OCI-LY7 (cell line): ENCODE measurements around the gene ESPNL. TPM values are rescaled to one million over a fixed set of nuclear protein-coding genes. Genes with fewer than 3 reads are reported as not detected.

ENCODE experiments used
- BruUV-seq: library from RNA; stranded (reverse); fragments of 400-500 nt; replicated peaks from 2 replicates; lab custom pipeline; 2021; lab: Mats Ljungman, UMichigan
- CTCF ChIA-PET: fragments of 300-600 bp; sonication (Branson Sonifier 250); formaldehyde crosslinking; loops from one replicate; lab custom pipeline; 2022; ENCODE audit warnings: antibody characterized with exemption; ENCODE audit not compliant: unreplicated experiment; lab: Charles Lee
- POLR2A ChIA-PET: fragments of 300-600 bp; sonication (Branson Sonifier 250); formaldehyde crosslinking; loops from one replicate; lab custom pipeline; 2022; ENCODE audit warnings: antibody characterized with exemption; lab: Charles Lee
- DNase-seq: peaks from one replicate; pipeline ENCODE4 v3.0.0-alpha.2; 2015; ENCODE audit warnings: low spot score
- H2AFZ ChIP-seq: fragments of 200-600 bp; sonication (generic), shearing (Covaris generic); 2 replicates; pipeline ENCODE4 v1.6.1; 2014; ENCODE audit warnings: mild to moderate bottlenecking, antibody characterized with exemption, low read length, moderate library complexity
- H3K27ac ChIP-seq: fragments of 200-600 bp; sonication (generic); 2 replicates; pipeline ENCODE4 v1.5.1; 2014; ENCODE audit warnings: mixed run types, low read depth, mild to moderate bottlenecking, moderate library complexity, low read length, inconsistent platforms; ENCODE audit not compliant: poor library complexity, severe bottlenecking
- H3K36me3 ChIP-seq: fragments of 200-600 bp; sonication (generic); 2 replicates; pipeline ENCODE4 v1.6.1; 2014; ENCODE audit warnings: mild to moderate bottlenecking, antibody characterized with exemption, low read length, moderate library complexity, mixed read lengths; ENCODE audit not compliant: insufficient read depth
- H3K4me1 ChIP-seq: fragments of 200-600 bp; sonication (generic); 2 replicates; pipeline ENCODE4 v1.5.1; 2014; ENCODE audit warnings: mild to moderate bottlenecking, low read length; ENCODE audit not compliant: insufficient read depth, poor library complexity, severe bottlenecking
- H3K4me2 ChIP-seq: fragments of 200-600 bp; sonication (generic); 2 replicates; pipeline ENCODE4 v1.6.1; 2014; ENCODE audit warnings: mild to moderate bottlenecking, low read length
- H3K4me3 ChIP-seq: fragments of 200-600 bp; sonication (generic); 2 replicates; pipeline ENCODE4 v1.5.1; 2014; ENCODE audit warnings: mild to moderate bottlenecking, low read depth, low read length; ENCODE audit not compliant: poor library complexity, severe bottlenecking
- H3K79me2 ChIP-seq: fragments of 200-600 bp; sonication (generic); 2 replicates; pipeline ENCODE4 v1.6.1; 2016; ENCODE audit warnings: low read depth, mild to moderate bottlenecking, low read length, moderate library complexity, mixed read lengths; ENCODE audit not compliant: insufficient read depth
- H3K9me2 ChIP-seq: fragments of 200-600 bp; sonication (generic); 2 replicates; pipeline ENCODE4 v1.6.1; 2016; ENCODE audit warnings: mild to moderate bottlenecking, low read length, mixed read lengths; ENCODE audit not compliant: insufficient read depth
- H3K9me3 ChIP-seq: fragments of 200-600 bp; sonication (generic); 2 replicates; pipeline ENCODE4 v1.6.1; 2014; ENCODE audit warnings: mild to moderate bottlenecking, mixed run types, low read length, mixed read lengths
- H4K20me1 ChIP-seq: fragments of 200-600 bp; sonication (generic); 2 replicates; pipeline ENCODE4 v1.6.1; 2014; ENCODE audit warnings: mild to moderate bottlenecking, antibody characterized with exemption, low read length, moderate library complexity, mixed read lengths; ENCODE audit not compliant: insufficient read depth
- EZH2phosphoT487 ChIP-seq: fragments of 200-600 bp; sonication (generic); IDR thresholded peaks from 2 replicates; pipeline ENCODE4 v1.6.1; 2018; ENCODE audit warnings: low read depth, borderline replicate concordance, mild to moderate bottlenecking, mixed run types, antibody characterized with exemption, low read length, moderate library complexity, mixed read lengths
- intact Hi-C: fragments of 100-400 bp; cut with micrococcal nuclease; formaldehyde crosslinking; loops from one replicate; pipeline ENCODE4 v1.10.0; 2022; ENCODE audit not compliant: unreplicated experiment
- total RNA-seq, 2 experiments: library from RNA; depleted of rRNA in 1 of 2; stranded (reverse); fragments of >200 nt in 1 of 2; shearing (Covaris generic) in 1 of 2; gene quantifications; 2 replicates each; pipeline ENCODE4 v1.2.3, GENCODE V29; 2014 to 2022
- TF ChIP-seq, protein P1 (sequence below): fragments of 200-600 bp; sonication (generic); conservative IDR thresholded peaks from 2 replicates; pipeline ENCODE4 v1.5.1; 2014; ENCODE audit warnings: mild to moderate bottlenecking, antibody characterized with exemption, low read length, moderate library complexity, mixed read lengths

The ESPNL gene
- total RNA-seq, 2 experiments from 2014 or later, result 5.0 to 7.7 TPM

DNA sequence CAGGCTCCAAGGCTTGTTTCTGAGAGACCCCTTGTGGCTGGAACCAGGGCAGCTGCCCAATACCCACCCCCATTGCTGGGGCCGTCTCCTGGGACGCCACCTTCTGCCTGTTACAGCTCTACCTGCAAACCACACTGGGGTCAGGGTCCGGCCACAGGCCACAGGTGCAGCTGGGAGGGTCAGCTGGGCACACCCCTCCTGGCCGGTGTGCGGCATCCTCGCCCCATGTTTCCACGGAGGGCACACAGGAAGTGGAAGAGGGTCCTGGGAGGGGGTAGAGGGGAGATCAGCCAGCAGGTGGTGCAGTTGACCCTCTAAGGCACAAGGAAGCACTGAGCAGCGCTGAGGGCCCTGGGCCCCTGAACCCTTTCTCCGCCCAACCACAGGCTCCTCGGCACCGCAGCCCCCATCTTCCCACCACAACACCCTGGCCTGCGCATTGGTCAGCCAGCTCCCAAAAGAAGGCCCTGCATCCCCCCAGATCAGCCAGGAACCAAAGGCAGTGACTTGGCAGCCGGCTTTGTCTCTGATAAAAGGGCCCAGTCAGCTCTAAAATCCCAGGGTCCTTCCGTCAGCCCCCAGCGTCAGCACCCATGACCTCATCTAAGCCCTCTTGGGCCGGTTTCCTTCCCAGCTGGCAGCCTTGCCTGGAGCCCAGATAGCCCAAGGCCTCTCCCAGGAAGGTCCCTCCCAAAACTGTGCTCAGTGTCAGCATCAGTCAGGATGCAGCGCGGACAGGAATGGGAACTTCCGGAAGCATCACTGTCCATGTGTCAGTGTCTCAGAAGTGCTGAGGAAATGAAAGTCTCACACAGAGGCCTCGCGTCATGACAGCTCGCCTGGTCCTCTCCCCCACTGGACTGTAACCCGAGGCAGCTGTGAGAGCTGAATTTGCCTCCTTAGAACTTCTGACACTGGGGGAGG lies 60.3 kb downstream of the ESPNL start:
- Histone ChIP-seq H3K4me1 (peaks cover 21% of the 10 kb centered on the region), H4K20me1 (no peaks in the 10 kb centered on the region), H2AFZ (peak overlapping the region; percentile 83), H3K4me2 (peak overlapping the region; percentile 61), H3K9me2 (no peaks in the 10 kb centered on the region), H3K27ac (no peak overlapping the region), H3K79me2 (no peaks in the 10 kb centered on the region), H3K9me3 (no peaks in the 10 kb centered on the region), H3K4me3 (peak overlapping the region; percentile 64), H3K36me3 (no peaks in the 10 kb centered on the region)
- ChIA-PET CTCF (interaction anchor here (0.5 to 1.5 kb wide), 4 partner anchors 52 to 205 kb away, joined by 3 to 6 read pairs (median 3); no protein-coding TSS in a partner anchor), POLR2A (interaction anchor here (0.6 to 0.8 kb wide), 2 partner anchors 41 to 87 kb away, joined by 4 to 5 read pairs; no protein-coding TSS in a partner anchor)
- no TSS peak for BruUV-seq
- TF ChIP-seq, protein P1, sequence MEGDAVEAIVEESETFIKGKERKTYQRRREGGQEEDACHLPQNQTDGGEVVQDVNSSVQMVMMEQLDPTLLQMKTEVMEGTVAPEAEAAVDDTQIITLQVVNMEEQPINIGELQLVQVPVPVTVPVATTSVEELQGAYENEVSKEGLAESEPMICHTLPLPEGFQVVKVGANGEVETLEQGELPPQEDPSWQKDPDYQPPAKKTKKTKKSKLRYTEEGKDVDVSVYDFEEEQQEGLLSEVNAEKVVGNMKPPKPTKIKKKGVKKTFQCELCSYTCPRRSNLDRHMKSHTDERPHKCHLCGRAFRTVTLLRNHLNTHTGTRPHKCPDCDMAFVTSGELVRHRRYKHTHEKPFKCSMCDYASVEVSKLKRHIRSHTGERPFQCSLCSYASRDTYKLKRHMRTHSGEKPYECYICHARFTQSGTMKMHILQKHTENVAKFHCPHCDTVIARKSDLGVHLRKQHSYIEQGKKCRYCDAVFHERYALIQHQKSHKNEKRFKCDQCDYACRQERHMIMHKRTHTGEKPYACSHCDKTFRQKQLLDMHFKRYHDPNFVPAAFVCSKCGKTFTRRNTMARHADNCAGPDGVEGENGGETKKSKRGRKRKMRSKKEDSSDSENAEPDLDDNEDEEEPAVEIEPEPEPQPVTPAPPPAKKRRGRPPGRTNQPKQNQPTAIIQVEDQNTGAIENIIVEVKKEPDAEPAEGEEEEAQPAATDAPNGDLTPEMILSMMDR, result peak; percentile 88
- TF ChIP-seq EZH2phosphoT487, result no peak
- DNase-seq, result peak; percentile 74
- intact Hi-C loops, result loop anchor here (1.0 to 10.0 kb wide), 4 partner anchors 82 to 306 kb away; partner anchors contain the start of genes HES6, RAMP1 and UBE2F

DNA sequence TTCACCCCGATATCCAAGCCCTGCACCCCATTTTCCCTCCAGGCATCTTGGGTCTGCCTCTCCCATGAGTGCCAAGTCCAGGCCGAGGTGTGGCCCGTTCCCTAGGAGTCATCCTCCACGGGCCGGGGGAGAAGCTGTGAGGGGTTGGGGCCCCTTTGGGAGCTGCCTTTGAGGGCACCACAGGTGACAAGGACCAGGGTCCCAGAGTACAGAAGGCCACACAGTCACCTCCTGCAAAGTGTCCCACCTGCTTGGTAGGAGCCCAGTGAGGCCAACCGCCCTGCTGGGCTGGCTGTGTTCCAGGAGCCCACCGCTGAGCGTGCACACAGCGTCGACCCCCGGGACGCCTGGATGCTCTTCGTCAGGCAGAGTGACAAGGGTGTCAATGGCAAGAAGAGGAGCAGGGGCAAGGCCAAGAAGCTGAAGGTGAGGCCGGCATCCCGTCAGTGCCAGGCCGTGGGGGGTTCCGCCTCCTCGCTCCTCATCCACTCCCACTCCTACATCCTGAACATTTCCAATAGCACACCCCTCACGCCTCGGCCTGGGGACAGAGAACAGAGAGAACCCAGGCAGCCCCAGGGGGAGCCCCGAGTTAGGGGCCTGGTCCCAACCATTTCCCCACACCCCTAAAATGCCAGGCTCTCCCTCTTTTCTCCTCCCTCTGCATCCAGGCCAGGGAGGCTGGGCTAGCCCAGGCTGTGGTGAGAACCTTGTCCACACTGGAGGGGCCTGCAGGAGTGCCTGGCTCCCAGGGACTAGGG lies 61.3 kb downstream of the ESPNL start:
- no peak overlapping the region for H2AFZ ChIP-seq
- H3K4me3 ChIP-seq, result no peak overlapping the region
- CTCF ChIA-PET, result interaction anchor here (1.5 kb wide), 1 partner anchor 102 kb away, joined by 6 read pairs; no protein-coding TSS in a partner anchor
- H4K20me1 ChIP-seq, result no peaks in the 10 kb centered on the region
- no peak for TF ChIP-seq EZH2phosphoT487
- TF ChIP-seq, protein P1, result no peak
- H3K79me2 ChIP-seq, result no peaks in the 10 kb centered on the region
- H3K9me2 ChIP-seq, result no peaks in the 10 kb centered on the region
- BruUV-seq, result no TSS peak
- peaks cover 21% of the 10 kb centered on the region for H3K4me1 ChIP-seq
- H3K36me3 ChIP-seq, result no peaks in the 10 kb centered on the region
- DNase-seq, result no peak
- POLR2A ChIA-PET, result no interaction called here
- no peak overlapping the region for H3K4me2 ChIP-seq
- H3K27ac ChIP-seq, result no peak overlapping the region
- intact Hi-C loops, result loop anchor here (5.0 to 10.0 kb wide), 3 partner anchors 81 to 307 kb away; partner anchors contain the start of genes HES6, RAMP1 and UBE2F
- H3K9me3 ChIP-seq, result no peaks in the 10 kb centered on the region
